DOHH2 (cell line): ENCODE measurements around the gene SEMA3D.

ENCODE experiments used
- H3F3A ChIP-seq: fragments of 200-600 bp; sonication (generic), shearing (Covaris generic); 2 replicates; pipeline ENCODE4 v1.6.0; 2016; ENCODE audit warnings: antibody characterized with exemption, mild to moderate bottlenecking; ENCODE audit not compliant: control insufficient read depth, insufficient read depth
- H3K27ac ChIP-seq: fragments of 200-600 bp; sonication (generic); 2 replicates; pipeline ENCODE4 v1.5.1; 2014; ENCODE audit warnings: low read depth, mild to moderate bottlenecking, low read length, moderate library complexity
- H3K27me3 ChIP-seq: fragments of 200-600 bp; sonication (generic); 2 replicates; pipeline ENCODE4 v1.6.1; 2014; ENCODE audit warnings: mild to moderate bottlenecking, low read length, mixed read lengths; ENCODE audit not compliant: control insufficient read depth
- H3K36me3 ChIP-seq: fragments of 200-600 bp; sonication (generic); 2 replicates; pipeline ENCODE4 v1.6.1; 2014; ENCODE audit warnings: mild to moderate bottlenecking, low read length, moderate library complexity, mixed read lengths; ENCODE audit not compliant: control insufficient read depth
- H3K4me1 ChIP-seq: fragments of 200-600 bp; sonication (generic); 2 replicates; pipeline ENCODE4 v1.6.1; 2014; ENCODE audit warnings: mild to moderate bottlenecking, low read length, mixed read lengths; ENCODE audit not compliant: control insufficient read depth
- H3K4me2 ChIP-seq: fragments of 200-600 bp; sonication (generic); 2 replicates; pipeline ENCODE4 v1.6.0; 2014; ENCODE audit warnings: mild to moderate bottlenecking, low read length, moderate library complexity
- H3K4me3 ChIP-seq: fragments of 200-600 bp; sonication (generic); 2 replicates; pipeline ENCODE4 v1.5.1; 2014; ENCODE audit warnings: mild to moderate bottlenecking, low read length, mixed read lengths
- H3K79me2 ChIP-seq: fragments of 200-600 bp; sonication (generic); 2 replicates; pipeline ENCODE4 v1.6.1; 2014; ENCODE audit warnings: mild to moderate bottlenecking, low read length, mixed read lengths; ENCODE audit not compliant: control insufficient read depth
- H3K9me2 ChIP-seq: fragments of 200-600 bp; sonication (generic); replicated peaks from 2 replicates; pipeline ENCODE4 v1.6.1; 2014; ENCODE audit warnings: mild to moderate bottlenecking, low read length, mixed read lengths; ENCODE audit not compliant: control insufficient read depth
- H3K9me3 ChIP-seq: fragments of 200-600 bp; sonication (generic); 2 replicates; pipeline ENCODE4 v1.6.1; 2014; ENCODE audit warnings: antibody characterized with exemption, low read length, mixed read lengths; ENCODE audit not compliant: control insufficient read depth, insufficient read depth
- H4K20me1 ChIP-seq: fragments of 200-600 bp; sonication (generic); 2 replicates; pipeline ENCODE4 v1.6.0; 2014; ENCODE audit warnings: low read depth, mild to moderate bottlenecking, antibody characterized with exemption, low read length, moderate library complexity; ENCODE audit not compliant: control insufficient read depth, insufficient read depth
- EZH2phosphoT487 ChIP-seq: fragments of 200-600 bp; sonication (generic); IDR thresholded peaks from 2 replicates; pipeline ENCODE4 v1.6.1; 2017; ENCODE audit warnings: borderline replicate concordance, mild to moderate bottlenecking, antibody characterized with exemption, low read length, moderate library complexity, mixed read lengths
- TF ChIP-seq, protein P1 (sequence below): fragments of 200-600 bp; sonication (generic); IDR thresholded peaks from one replicate; pipeline ENCODE4 v1.5.1; 2014; ENCODE audit warnings: antibody characterized with exemption, mild to moderate bottlenecking, low read depth, low read length; ENCODE audit not compliant: poor library complexity, severe bottlenecking

SEMA3D gene

GRCh38 chr7:84949067-84949466 is 237.8 kb downstream of the SEMA3D start:
- Histone ChIP-seq H3K9me2 (no peaks in the 10 kb centered on the region), H3F3A (no peaks in the 10 kb centered on the region), H3K79me2 (no peaks in the 10 kb centered on the region), H3K4me1 (no peaks in the 10 kb centered on the region), H3K9me3 (no peaks in the 10 kb centered on the region), H3K4me2 (no peak overlapping the region), H4K20me1 (no peaks in the 10 kb centered on the region), H3K36me3 (no peaks in the 10 kb centered on the region), H3K4me3 (no peak overlapping the region), H3K27ac (no peak overlapping the region), H3K27me3 (no peaks in the 10 kb centered on the region)
- no peak for TF ChIP-seq EZH2phosphoT487
- TF ChIP-seq, protein P1, sequence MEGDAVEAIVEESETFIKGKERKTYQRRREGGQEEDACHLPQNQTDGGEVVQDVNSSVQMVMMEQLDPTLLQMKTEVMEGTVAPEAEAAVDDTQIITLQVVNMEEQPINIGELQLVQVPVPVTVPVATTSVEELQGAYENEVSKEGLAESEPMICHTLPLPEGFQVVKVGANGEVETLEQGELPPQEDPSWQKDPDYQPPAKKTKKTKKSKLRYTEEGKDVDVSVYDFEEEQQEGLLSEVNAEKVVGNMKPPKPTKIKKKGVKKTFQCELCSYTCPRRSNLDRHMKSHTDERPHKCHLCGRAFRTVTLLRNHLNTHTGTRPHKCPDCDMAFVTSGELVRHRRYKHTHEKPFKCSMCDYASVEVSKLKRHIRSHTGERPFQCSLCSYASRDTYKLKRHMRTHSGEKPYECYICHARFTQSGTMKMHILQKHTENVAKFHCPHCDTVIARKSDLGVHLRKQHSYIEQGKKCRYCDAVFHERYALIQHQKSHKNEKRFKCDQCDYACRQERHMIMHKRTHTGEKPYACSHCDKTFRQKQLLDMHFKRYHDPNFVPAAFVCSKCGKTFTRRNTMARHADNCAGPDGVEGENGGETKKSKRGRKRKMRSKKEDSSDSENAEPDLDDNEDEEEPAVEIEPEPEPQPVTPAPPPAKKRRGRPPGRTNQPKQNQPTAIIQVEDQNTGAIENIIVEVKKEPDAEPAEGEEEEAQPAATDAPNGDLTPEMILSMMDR: no peak

- H3K4me1 ChIP-seq: no peaks in the 10 kb centered on the region
- H3K9me2 ChIP-seq: no peaks in the 10 kb centered on the region
- no peak overlapping the region for H3K4me2 ChIP-seq
- no peak for TF ChIP-seq EZH2phosphoT487
- TF ChIP-seq, protein P1: no peak
- no peaks in the 10 kb centered on the region for H3K9me3 ChIP-seq
- no peak overlapping the region for H3K4me3 ChIP-seq
- no peak overlapping the region for H3K27ac ChIP-seq
- H3K79me2 ChIP-seq: no peaks in the 10 kb centered on the region
- H3F3A ChIP-seq: no peaks in the 10 kb centered on the region
- no peaks in the 10 kb centered on the region for H3K27me3 ChIP-seq
- H3K36me3 ChIP-seq: no peaks in the 10 kb centered on the region
- H4K20me1 ChIP-seq: no peaks in the 10 kb centered on the region
Measured at GRCh38 chr7:84948634-84949033, 238.2 kb downstream of the SEMA3D start.

- H3K9me3 ChIP-seq: no peaks in the 10 kb centered on the region
- H3K4me2 ChIP-seq: no peak overlapping the region
- no peaks in the 10 kb centered on the region for H4K20me1 ChIP-seq
- no peaks in the 10 kb centered on the region for H3K9me2 ChIP-seq
- no peaks in the 10 kb centered on the region for H3F3A ChIP-seq
- H3K27ac ChIP-seq: no peak overlapping the region
- H3K4me3 ChIP-seq: no peak overlapping the region
- H3K79me2 ChIP-seq: no peaks in the 10 kb centered on the region
- H3K36me3 ChIP-seq: no peaks in the 10 kb centered on the region
- TF ChIP-seq, protein P1: no peak
- no peak for TF ChIP-seq EZH2phosphoT487
- no peaks in the 10 kb centered on the region for H3K4me1 ChIP-seq
- no peaks in the 10 kb centered on the region for H3K27me3 ChIP-seq
Measured at GRCh38 chr7:84946549-84946948, 240.3 kb downstream of the SEMA3D start.
